Adipose tissue (tissue), 3 donors: ENCODE data around the gene SUPT3H. TPM values are rescaled to one million over a fixed set of nuclear protein-coding genes. Genes with fewer than 3 reads are reported as not detected.

Source experiments
- H3K27ac ChIP-seq: one replicate; pipeline ENCODE4 v1.5.1; 2013; ENCODE audit warnings: low read depth, low read length
- WGBS, 3 donors: extraction: QIAGEN DNeasy Blood & Tissue Kit; methylation state at CpG; one replicate each; pipeline ENCODE4 v1.1.7; 2013; 5-methylcytosine and 5-hydroxymethylcytosine counted together
- polyA plus RNA-seq, 3 donors: library from polyadenylated mRNA; stranded (reverse); fragments of 200-250 nt; gene quantifications; one replicate each; pipeline ENCODE4 v1.2.3, GENCODE V29; 2013
- donor health status: healthy with polysubstance abuse.
- donor health status: Bipolar disorder and iron deficiency.
- donor health status: healthy.

The SUPT3H gene
- polyA plus RNA-seq, 3 donors, result 4.5 to 7.4 (median 6.6) TPM

- WGBS, 3 donors, result 72 to 80% (median 72%) methylated on average over 2 of the region's 2 CpGs
- H3K27ac ChIP-seq, result no peak overlapping the region
These were observed 20.5 kb upstream of the SUPT3H start for GRCh38 chr6:45398075-45398813.

- H3K27ac ChIP-seq, result no peak overlapping the region
- 87% methylated on average over 4 of the region's 4 CpGs for WGBS, 3 donors
These were observed 16.9 kb upstream of the SUPT3H start for GRCh38 chr6:45394586-45395095.

- 55 to 77% (median 72%) methylated on average over 3 of the region's 3 CpGs for WGBS, 3 donors
- H3K27ac ChIP-seq, result no peak overlapping the region
These were observed 10.6 kb upstream of the SUPT3H start for GRCh38 chr6:45388328-45388727.

- 93 to 95% (median 95%) methylated on average over 5 of the region's 5 CpGs for whole genome bisulfite sequencing, 3 donors
- H3K27ac ChIP-seq, result no peak overlapping the region
These were observed 9.5 kb upstream of the SUPT3H start for GRCh38 chr6:45387236-45387635.

- WGBS, 3 donors, result 66 to 81% (median 77%) methylated on average over 3 of the region's 3 CpGs
- H3K27ac ChIP-seq, result no peak overlapping the region
These were observed 8.8 kb upstream of the SUPT3H start for GRCh38 chr6:45386501-45386900.

GRCh38 chr6:45382391-45382790 lies 4.7 kb upstream of the SUPT3H start:
- 87 to 89% (median 87%) methylated on average over 2 of the region's 2 CpGs for WGBS, 3 donors
- H3K27ac ChIP-seq, result no peak overlapping the region

GRCh38 chr6:45378334-45378926 lies 696 bp upstream of the SUPT3H start:
- WGBS, 3 donors, result 1 to 2% (median 1%) methylated on average over 21 of the region's 21 CpGs
- peak overlapping the region; percentile 93 for H3K27ac ChIP-seq

- 0 to 1% (median 1%) methylated on average over 21 of the region's 21 CpGs for WGBS, 3 donors
- H3K27ac ChIP-seq, result peak overlapping the region; percentile 93
These were observed 636 bp downstream of the SUPT3H start for GRCh38 chr6:45377043-45377553.

GRCh38 chr6:45376310-45377042 lies 1.3 kb downstream of the SUPT3H start:
- H3K27ac ChIP-seq, result no peak overlapping the region
- 23 to 36% (median 28%) methylated on average over 11 of the region's 11 CpGs for WGBS, 3 donors

- WGBS, 3 donors, result 81 to 90% (median 84%) methylated on average over 3 of the region's 3 CpGs
These were observed 2.3 kb downstream of the SUPT3H start for GRCh38 chr6:45375449-45375848.

GRCh38 chr6:45371924-45372573 lies 5.7 kb downstream of the SUPT3H start:
- WGBS, 3 donors, result 94 to 99% (median 97%) methylated on average over 3 of the region's 3 CpGs
- no peak overlapping the region for H3K27ac ChIP-seq

More at GRCh38 chr6:45375449-45375848, 2.3 kb downstream of the SUPT3H start:
- H3K27ac ChIP-seq, result no peak overlapping the region

GRCh38 chr6:45369870-45370269 lies 7.9 kb downstream of the SUPT3H start:
- 64 to 100% (median 75%) methylated on average over 1 of the region's 1 CpG for WGBS, 3 donors
- no peak overlapping the region for H3K27ac ChIP-seq

- no peak overlapping the region for H3K27ac ChIP-seq
These were observed 9.7 kb downstream of the SUPT3H start for GRCh38 chr6:45367999-45368398.

- WGBS, 3 donors, result 97 to 100% (median 100%) methylated on average over 1 of the region's 1 CpG
These were observed 11.2 kb downstream of the SUPT3H start for GRCh38 chr6:45366534-45366933.

GRCh38 chr6:45365036-45365435 lies 12.7 kb downstream of the SUPT3H start:
- H3K27ac ChIP-seq, result no peak overlapping the region
- 61 to 92% (median 72%) methylated on average over 1 of the region's 1 CpG for WGBS, 3 donors

More at GRCh38 chr6:45366534-45366933, 11.2 kb downstream of the SUPT3H start:
- no peak overlapping the region for H3K27ac ChIP-seq

GRCh38 chr6:45364466-45364865 lies 13.3 kb downstream of the SUPT3H start:
- no peak overlapping the region for H3K27ac ChIP-seq

- no peak overlapping the region for H3K27ac ChIP-seq
- 56 to 91% (median 89%) methylated on average over 2 of the region's 2 CpGs for WGBS, 3 donors
These were observed 24.1 kb downstream of the SUPT3H start for GRCh38 chr6:45353654-45354053.

GRCh38 chr6:45351667-45352066 lies 26.1 kb downstream of the SUPT3H start:
- 91 to 96% (median 91%) methylated on average over 1 of the region's 1 CpG for WGBS, 3 donors
- H3K27ac ChIP-seq, result no peak overlapping the region

- WGBS, 3 donors, result 96 to 98% (median 98%) methylated on average over 3 of the region's 3 CpGs
- H3K27ac ChIP-seq, result no peak overlapping the region
These were observed 26.7 kb downstream of the SUPT3H start for GRCh38 chr6:45351076-45351475.
